Glutamatergic neuron (in vitro differentiated cells): ENCODE measurements around the gene STK10. TPM values are rescaled to one million over a fixed set of nuclear protein-coding genes. Genes with fewer than 3 reads are reported as not detected.

Source experiments
- DNase-seq: peaks from one replicate; pipeline ENCODE4 v3.0.0; 2022
- H3K27ac Mint-ChIP-seq: one replicate; pipeline ENCODE4 v1.8.0; 2020; ENCODE audit warnings: mild to moderate bottlenecking, mixed read lengths, inconsistent platforms; ENCODE audit not compliant: unreplicated experiment
- H3K27me3 Mint-ChIP-seq: one replicate; pipeline ENCODE4 v1.8.0; 2020; ENCODE audit warnings: mild to moderate bottlenecking, moderate library complexity, mixed read lengths, inconsistent platforms; ENCODE audit not compliant: unreplicated experiment
- H3K36me3 Mint-ChIP-seq: one replicate; pipeline ENCODE4 v1.8.0; 2020; ENCODE audit warnings: mild to moderate bottlenecking, mixed read lengths, inconsistent platforms; ENCODE audit not compliant: unreplicated experiment
- H3K4me1 Mint-ChIP-seq: one replicate; pipeline ENCODE4 v1.8.0; 2020; ENCODE audit warnings: mild to moderate bottlenecking, low read depth, mixed read lengths, inconsistent platforms; ENCODE audit not compliant: unreplicated experiment
- H3K4me3 Mint-ChIP-seq: one replicate; pipeline ENCODE4 v1.8.0; 2020; ENCODE audit warnings: mild to moderate bottlenecking, mixed read lengths, inconsistent platforms; ENCODE audit not compliant: unreplicated experiment
- H3K9me3 Mint-ChIP-seq: one replicate; pipeline ENCODE4 v1.8.0; 2020; ENCODE audit warnings: mild to moderate bottlenecking, moderate library complexity, mixed read lengths, inconsistent platforms; ENCODE audit not compliant: unreplicated experiment
- CTCF ChIP-seq: fragments of 200-600 bp; sonication (generic); IDR thresholded peaks from one replicate; pipeline ENCODE4 v1.5.0; 2021; ENCODE audit not compliant: partially characterized antibody, unreplicated experiment
- total RNA-seq: library from RNA; stranded (reverse); fragmentation: NEBNext Ultra II Directional; extraction: Animal tissue kit (Norgen Biotek cat#: 25700); gene quantifications from one replicate; pipeline ENCODE4 v1.2.1, GENCODE V29; 2021; ENCODE audit not compliant: unreplicated experiment

The STK10 gene
- total RNA-seq, 1 donor from 2014 or later: 84.7 TPM

- no peaks in the 10 kb centered on the region for H3K36me3 Mint-ChIP-seq
- TF ChIP-seq CTCF: no peak
- H3K9me3 Mint-ChIP-seq: peaks cover 14% of the 10 kb centered on the region
- peaks cover 43% of the 10 kb centered on the region for H3K4me1 Mint-ChIP-seq
- peak overlapping the region; percentile 55 for H3K27ac Mint-ChIP-seq
- peaks cover 7% of the 10 kb centered on the region for H3K27me3 Mint-ChIP-seq
- no peak for DNase-seq
- H3K4me3 Mint-ChIP-seq: peak overlapping the region; percentile 82
Observed at GRCh38 chr5:172002840-172003512, 185.0 kb downstream of the STK10 start.

GRCh38 chr5:172002310-172002709 lies 185.7 kb downstream of the STK10 start:
- DNase-seq: no peak
- no peaks in the 10 kb centered on the region for H3K36me3 Mint-ChIP-seq
- peaks cover 5% of the 10 kb centered on the region for H3K27me3 Mint-ChIP-seq
- H3K4me1 Mint-ChIP-seq: peaks cover 44% of the 10 kb centered on the region
- peak overlapping the region; percentile 65 for H3K4me3 Mint-ChIP-seq
- H3K9me3 Mint-ChIP-seq: peaks cover 12% of the 10 kb centered on the region
- peak; percentile 17 for TF ChIP-seq CTCF
- H3K27ac Mint-ChIP-seq: no peak overlapping the region

- Mint-ChIP-seq H3K27ac (peak overlapping the region; percentile 46), H3K36me3 (no peaks in the 10 kb centered on the region), H3K4me1 (peaks cover 45% of the 10 kb centered on the region), H3K4me3 (peak overlapping the region; percentile 44), H3K27me3 (no peaks in the 10 kb centered on the region), H3K9me3 (peaks cover 3% of the 10 kb centered on the region)
- DNase-seq: no peak
- TF ChIP-seq CTCF: no peak
Observed at GRCh38 chr5:171999877-172000276, 188.1 kb downstream of the STK10 start.

GRCh38 chr5:171999100-171999499 lies 188.9 kb downstream of the STK10 start:
- Mint-ChIP-seq H3K27me3 (no peaks in the 10 kb centered on the region), H3K36me3 (no peaks in the 10 kb centered on the region)
- no peak for TF ChIP-seq CTCF

GRCh38 chr5:171997011-171997410 lies 191.0 kb downstream of the STK10 start:
- H3K9me3 Mint-ChIP-seq: peaks cover 2% of the 10 kb centered on the region
- H3K36me3 Mint-ChIP-seq: no peaks in the 10 kb centered on the region
- no peaks in the 10 kb centered on the region for H3K27me3 Mint-ChIP-seq
- TF ChIP-seq CTCF: no peak
- DNase-seq: no peak
- H3K4me1 Mint-ChIP-seq: peaks cover 32% of the 10 kb centered on the region
- H3K27ac Mint-ChIP-seq: no peak overlapping the region
- H3K4me3 Mint-ChIP-seq: no peak overlapping the region

More at GRCh38 chr5:171999100-171999499, 188.9 kb downstream of the STK10 start:
- no peak overlapping the region for H3K4me3 Mint-ChIP-seq
- DNase-seq: no peak
- no peaks in the 10 kb centered on the region for H3K9me3 Mint-ChIP-seq
- H3K27ac Mint-ChIP-seq: no peak overlapping the region
- peaks cover 42% of the 10 kb centered on the region for H3K4me1 Mint-ChIP-seq
